OCI-LY7 (cell line): Measurements from ENCODE around the gene C2CD4B.

ENCODE experiments used
- EZH2phosphoT487 ChIP-seq: fragments of 200-600 bp; sonication (generic); IDR thresholded peaks from 2 replicates; pipeline ENCODE4 v1.6.1; 2018; ENCODE audit warnings: low read depth, borderline replicate concordance, mild to moderate bottlenecking, mixed run types, antibody characterized with exemption, low read length, moderate library complexity, mixed read lengths
- TF ChIP-seq, protein P1 (sequence below): fragments of 200-600 bp; sonication (generic); conservative IDR thresholded peaks from 2 replicates; pipeline ENCODE4 v1.5.1; 2014; ENCODE audit warnings: mild to moderate bottlenecking, antibody characterized with exemption, low read length, moderate library complexity, mixed read lengths

DNA sequence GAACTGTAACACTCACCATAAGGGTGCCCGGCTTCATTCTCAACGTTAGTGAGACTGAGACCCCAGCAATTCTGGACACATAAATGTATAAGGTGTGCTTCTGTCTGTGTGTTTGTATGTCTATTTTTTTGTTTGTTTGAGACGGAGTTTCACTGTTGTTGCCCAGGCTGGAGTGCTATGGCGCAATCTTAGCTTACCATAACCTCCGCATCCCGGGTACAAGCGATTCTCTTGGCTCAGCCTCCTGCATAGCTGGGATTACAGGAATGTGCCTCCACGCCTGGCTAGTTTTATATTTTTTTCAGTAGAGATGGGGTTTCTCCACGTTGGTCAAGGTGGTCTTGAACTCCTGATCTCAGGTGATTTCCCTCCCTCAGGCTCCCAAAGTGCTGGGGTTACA lies 43.3 kb upstream of the C2CD4B start:
- TF ChIP-seq, protein P1, sequence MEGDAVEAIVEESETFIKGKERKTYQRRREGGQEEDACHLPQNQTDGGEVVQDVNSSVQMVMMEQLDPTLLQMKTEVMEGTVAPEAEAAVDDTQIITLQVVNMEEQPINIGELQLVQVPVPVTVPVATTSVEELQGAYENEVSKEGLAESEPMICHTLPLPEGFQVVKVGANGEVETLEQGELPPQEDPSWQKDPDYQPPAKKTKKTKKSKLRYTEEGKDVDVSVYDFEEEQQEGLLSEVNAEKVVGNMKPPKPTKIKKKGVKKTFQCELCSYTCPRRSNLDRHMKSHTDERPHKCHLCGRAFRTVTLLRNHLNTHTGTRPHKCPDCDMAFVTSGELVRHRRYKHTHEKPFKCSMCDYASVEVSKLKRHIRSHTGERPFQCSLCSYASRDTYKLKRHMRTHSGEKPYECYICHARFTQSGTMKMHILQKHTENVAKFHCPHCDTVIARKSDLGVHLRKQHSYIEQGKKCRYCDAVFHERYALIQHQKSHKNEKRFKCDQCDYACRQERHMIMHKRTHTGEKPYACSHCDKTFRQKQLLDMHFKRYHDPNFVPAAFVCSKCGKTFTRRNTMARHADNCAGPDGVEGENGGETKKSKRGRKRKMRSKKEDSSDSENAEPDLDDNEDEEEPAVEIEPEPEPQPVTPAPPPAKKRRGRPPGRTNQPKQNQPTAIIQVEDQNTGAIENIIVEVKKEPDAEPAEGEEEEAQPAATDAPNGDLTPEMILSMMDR = no peak
- TF ChIP-seq EZH2phosphoT487 = no peak
